ENCODE data around the gene MACROD2. TPM values are rescaled to one million over a fixed set of nuclear protein-coding genes. Genes with fewer than 3 reads are reported as not detected.
A peak's percentile ranks its signal among the peaks of the same experiment; 100 is the strongest.

MACROD2 gene
- polyA plus RNA-seq, 2 of the 4 experiments (the other 2 are of a cell fraction): 0.96 to 1.3 TPM

DNA sequence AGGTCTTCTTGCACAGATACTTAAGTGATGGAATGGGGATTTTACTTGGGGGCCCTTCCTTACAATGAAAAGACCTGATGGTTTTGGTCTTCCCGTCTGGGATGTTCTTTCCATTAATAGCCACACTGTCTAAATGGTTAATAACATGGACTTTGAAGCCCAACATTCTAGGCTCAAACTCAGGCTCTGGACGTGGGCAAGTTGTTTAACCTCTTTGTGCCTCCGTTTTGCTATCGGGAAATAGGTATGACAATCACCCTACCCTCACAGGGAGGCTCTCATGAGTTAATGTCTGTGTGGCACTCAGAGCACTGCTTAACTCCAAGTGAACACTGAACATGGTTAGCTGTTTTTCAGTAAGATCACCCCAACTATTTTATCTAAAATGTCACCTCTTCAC lies 702.8 kb downstream of the MACROD2 start:
- 72% methylated on average over 4 of the region's 4 CpGs for WGBS (ENCODE audit: missing lambda C conversion rate)
- H3K9me3 ChIP-seq: no peaks in the 10 kb centered on the region
- TF ChIP-seq, protein P1, sequence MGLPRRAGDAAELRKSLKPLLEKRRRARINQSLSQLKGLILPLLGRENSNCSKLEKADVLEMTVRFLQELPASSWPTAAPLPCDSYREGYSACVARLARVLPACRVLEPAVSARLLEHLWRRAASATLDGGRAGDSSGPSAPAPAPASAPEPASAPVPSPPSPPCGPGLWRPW (IDR thresholded peaks at IDR 0.05): no peak
- no peak for TF ChIP-seq EP300 (IDR thresholded peaks at IDR 0.05)
- no peak for TF ChIP-seq FOXS1 (CRISPR knock-in tag; IDR thresholded peaks at IDR 0.05)
- no peak for TF ChIP-seq TP53 (CRISPR knock-in tag; IDR thresholded peaks at IDR 0.05)
- no peak for TF ChIP-seq POLR2A (IDR thresholded peaks at IDR 0.05; ENCODE audit: low read length)
- no peak for TF ChIP-seq CBX8 (IDR thresholded peaks at IDR 0.05)
- TF ChIP-seq HOXB13 (CRISPR knock-in tag; IDR thresholded peaks at IDR 0.05; ENCODE audit: low read depth): no peak
- no peak for TF ChIP-seq SREBF2 (IDR thresholded peaks at IDR 0.05)
- TF ChIP-seq RAD21 (conservative IDR thresholded peaks at IDR 0.05 in 1 of 2, IDR thresholded peaks at IDR 0.05 in 1 of 2): no peak
- TF ChIP-seq JUN (IDR thresholded peaks at IDR 0.05): no peak
- ChIA-PET CTCF (interaction anchor here (1.0 kb wide), 1 partner anchor 12 kb away, joined by 3 read pairs; no protein-coding TSS in a partner anchor), POLR2A (no interaction called here)
- no peak overlapping the region for H3K4me2 ChIP-seq
- FAIRE-seq (no peak), DNase-seq (ENCODE audit: low read depth in 1 of 2, low spot score in 1 of 2) (no peak), ATAC-seq (no peak)
- peaks cover 18% of the 10 kb centered on the region for H3K4me1 ChIP-seq
- no peak overlapping the region for H3K4me3 ChIP-seq
- 0 out of 6 replicates have a peak overlapping the region, but pooled peaks of 1 of the 2 experiments have one; percentile 12 for H3K27ac ChIP-seq

DNA sequence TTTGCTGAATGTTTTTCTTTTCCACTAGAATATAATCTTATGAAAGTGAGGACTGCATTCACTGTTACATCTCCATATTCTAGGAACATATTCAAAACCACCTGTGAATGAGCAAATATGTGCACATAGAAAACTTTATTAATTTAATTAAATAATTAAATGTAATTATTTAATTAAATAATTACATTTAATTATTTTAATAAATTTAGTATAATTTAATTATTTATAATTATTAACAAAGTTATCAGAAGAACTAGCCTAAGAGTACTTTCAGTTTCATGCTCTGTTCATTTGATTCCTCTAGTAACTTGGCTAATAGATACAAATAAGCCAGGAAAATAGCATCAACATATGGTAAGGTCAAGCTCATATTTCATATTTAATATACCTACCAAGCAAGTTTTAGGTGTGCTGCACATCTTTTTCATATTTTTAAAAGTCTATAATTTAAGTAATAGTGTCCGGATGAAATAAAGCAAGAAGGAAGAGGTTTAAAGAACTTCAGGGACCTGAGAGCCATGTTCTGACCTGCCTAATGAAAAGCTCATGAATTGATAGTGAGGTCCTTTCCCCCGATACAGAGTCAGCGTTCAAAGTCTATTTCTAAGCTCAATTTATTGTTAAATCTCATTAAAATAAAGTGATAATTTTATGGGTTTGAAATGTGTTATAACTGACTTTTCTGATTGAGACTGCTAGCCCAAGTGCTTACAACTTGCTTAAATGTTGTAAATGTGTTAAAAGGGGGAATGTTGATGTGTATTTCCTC lies 703.5 kb downstream of the MACROD2 start:
- POLR2A ChIA-PET: no interaction called here
- TF ChIP-seq ZC3H11A (IDR thresholded peaks at IDR 0.05) (0 out of 2 replicates have a peak, but pooled peaks have one; percentile 15), HOXA7 (CRISPR knock-in tag; IDR thresholded peaks at IDR 0.05) (no peak)
- DNase-seq (ENCODE audit: low read depth in 1 of 2, low spot score in 1 of 2) (no peak), FAIRE-seq (peak; percentile 51), ATAC-seq (no peak)
- H3K4me1 ChIP-seq: peaks cover 18% of the 10 kb centered on the region
- WGBS (ENCODE audit: missing lambda C conversion rate): 81% methylated on average over 3 of the region's 3 CpGs
- H3K9me3 ChIP-seq: no peaks in the 10 kb centered on the region
- H3K4me2 ChIP-seq: peak overlapping the region; percentile 4; the same call in 1 of the 3 replicates
- H3K4me3 ChIP-seq: no peak overlapping the region
- CTCF ChIA-PET: no interaction called here
- no peak overlapping the region for H3K27ac ChIP-seq

DNA sequence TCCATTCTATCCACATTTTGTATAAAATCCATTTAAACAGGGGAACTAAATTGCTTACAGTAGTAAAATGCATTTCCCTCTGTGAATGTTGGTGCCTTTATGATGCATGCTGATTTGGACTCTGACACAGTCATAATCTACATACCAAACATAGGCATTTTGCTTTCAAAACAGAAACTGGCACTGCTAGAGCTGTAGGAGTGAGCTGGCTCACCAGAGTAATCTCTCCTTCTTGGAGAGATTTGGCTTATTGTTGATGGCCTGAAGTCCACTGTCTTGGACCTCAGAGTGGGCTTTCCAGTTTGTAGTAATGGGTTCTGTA lies 705.3 kb downstream of the MACROD2 start:
- H3K4me2 ChIP-seq: peak overlapping the region; percentile 44
- no peaks in the 10 kb centered on the region for H3K9me3 ChIP-seq
- no peak overlapping the region for H3K4me3 ChIP-seq
- H3K27ac ChIP-seq: peak overlapping the region in 1 of 2 experiments; percentile 43; a peak in 3 of 6 replicates
- H3K4me1 ChIP-seq: peaks cover 18% of the 10 kb centered on the region
- FAIRE-seq (no peak), DNase-seq (ENCODE audit: low read depth in 1 of 2, low spot score in 1 of 2) (peak in 1 of 2 experiments; percentile 18), ATAC-seq (peak; percentile 56 to 84; a peak in 4 of 6 replicates)
- ChIA-PET CTCF (interaction anchor here (0.6 to 1.7 kb wide), 2 partner anchors 29 to 81 kb away, joined by 3 read pairs; no protein-coding TSS in a partner anchor), POLR2A (no interaction called here)
- TF ChIP-seq CHD4 (IDR thresholded peaks at IDR 0.05; ENCODE audit: borderline replicate concordance) (no peak), HDAC2 (IDR thresholded peaks at IDR 0.05) (no peak)

DNA sequence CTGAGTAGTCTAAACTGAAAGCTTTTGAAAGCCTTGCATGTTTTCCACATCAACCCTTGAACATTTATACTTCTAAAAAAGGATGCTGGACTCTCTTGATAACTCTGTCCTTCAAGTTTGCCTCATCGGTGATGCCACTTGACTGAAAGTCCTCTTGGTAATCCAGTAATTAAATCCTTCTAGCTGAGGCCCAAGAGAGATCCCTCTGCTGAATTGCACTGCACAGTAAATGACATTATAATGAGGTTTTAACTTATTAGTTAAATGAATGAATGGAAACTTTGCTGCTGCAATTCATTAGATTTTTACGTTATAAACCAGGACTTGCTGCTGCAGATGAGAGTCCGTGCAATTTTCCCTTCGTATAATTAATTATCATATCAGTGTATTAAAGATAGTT lies 706.0 kb downstream of the MACROD2 start:
- WGBS (ENCODE audit: missing lambda C conversion rate): 90% methylated on average over 4 of the region's 4 CpGs
- no peak for DNase-seq (ENCODE audit: low read depth in 1 of 2, low spot score in 1 of 2)
- H3K4me1 ChIP-seq: peaks cover 18% of the 10 kb centered on the region
- H3K9me3 ChIP-seq: no peaks in the 10 kb centered on the region
- CTCF ChIA-PET: interaction anchor here (1.7 kb wide), 1 partner anchor 29 kb away, joined by 3 read pairs; no protein-coding TSS in a partner anchor
- POLR2A ChIA-PET: no interaction called here
- H3K27ac ChIP-seq: no peak overlapping the region
- H3K4me2 ChIP-seq: no peak overlapping the region; the same call in 2 of the 3 replicates
- FAIRE-seq: no peak
- no peak for TF ChIP-seq PHF8 (IDR thresholded peaks at IDR 0.05; ENCODE audit: borderline replicate concordance, low read depth)
- no peak for TF ChIP-seq CEBPB (IDR thresholded peaks at IDR 0.05)
- TF ChIP-seq, protein P2, sequence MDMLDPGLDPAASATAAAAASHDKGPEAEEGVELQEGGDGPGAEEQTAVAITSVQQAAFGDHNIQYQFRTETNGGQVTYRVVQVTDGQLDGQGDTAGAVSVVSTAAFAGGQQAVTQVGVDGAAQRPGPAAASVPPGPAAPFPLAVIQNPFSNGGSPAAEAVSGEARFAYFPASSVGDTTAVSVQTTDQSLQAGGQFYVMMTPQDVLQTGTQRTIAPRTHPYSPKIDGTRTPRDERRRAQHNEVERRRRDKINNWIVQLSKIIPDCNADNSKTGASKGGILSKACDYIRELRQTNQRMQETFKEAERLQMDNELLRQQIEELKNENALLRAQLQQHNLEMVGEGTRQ (IDR thresholded peaks at IDR 0.05): no peak
- TF ChIP-seq KDM1A (IDR thresholded peaks at IDR 0.05; ENCODE audit: low read depth): no peak
- TF ChIP-seq ZC3H11A (IDR thresholded peaks at IDR 0.05): no peak
- no peak for TF ChIP-seq RNF2 (IDR thresholded peaks at IDR 0.05; ENCODE audit: borderline replicate concordance, low read depth)
- TF ChIP-seq MYC (IDR thresholded peaks at IDR 0.05; ENCODE audit: borderline replicate concordance, low read length): no peak
- TF ChIP-seq ZNF302 (CRISPR knock-in tag; IDR thresholded peaks at IDR 0.05): no peak
- TF ChIP-seq FOSL2 (IDR thresholded peaks at IDR 0.05): no peak
- TF ChIP-seq FOSL2 (CRISPR knock-in tag; IDR thresholded peaks at IDR 0.05): no peak
- TF ChIP-seq HOXB13 (CRISPR knock-in tag; IDR thresholded peaks at IDR 0.05; ENCODE audit: low read depth): no peak
- TF ChIP-seq POLR2A (IDR thresholded peaks at IDR 0.05; ENCODE audit: low read length): no peak
- no peak overlapping the region for H3K4me3 ChIP-seq
- ATAC-seq: no peak

All from A549 (cell line).